Endometrium (tissue), 2 donors: ENCODE data around the gene LYPLAL1.
"Not testable (repeated sequence)": the region's sequence is repeated elsewhere in the genome, so short reads cannot be mapped to it uniquely, and the experiment has no call there.

ENCODE experiments used
- FAIRE-seq: peaks from 2 replicates; lab custom pipeline; 2012; peaks lifted over from hg19 to GRCh38; lab: Jason Lieb, UNC
- donor health status: control.
- donor health status: control.

LYPLAL1 gene

DNA sequence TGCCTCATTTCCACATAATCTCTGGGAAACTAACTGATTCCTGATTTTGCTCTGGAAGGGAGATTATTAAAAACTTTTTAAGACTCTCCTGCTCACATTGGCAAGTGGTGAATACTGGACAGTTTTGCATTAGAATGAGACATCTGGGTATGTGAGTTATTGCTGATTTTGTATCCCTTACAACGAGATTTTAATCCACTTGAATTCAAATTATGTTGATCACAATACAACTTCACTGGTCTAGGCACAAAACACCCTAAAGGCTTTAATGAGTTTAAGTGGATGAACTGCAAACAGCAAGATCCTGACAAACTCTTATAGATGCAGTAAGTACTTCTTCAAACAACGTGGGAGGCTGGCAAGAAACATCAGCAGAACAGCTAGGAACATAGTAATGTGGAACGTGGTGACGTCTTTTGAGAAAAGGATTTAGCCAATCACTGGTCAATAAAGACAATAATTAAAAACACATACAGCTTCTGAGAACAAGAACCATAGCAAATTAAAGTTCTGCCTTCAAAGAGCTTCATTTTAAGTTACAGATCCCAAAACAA is 10.2 kb upstream of the LYPLAL1 start:
- no peak for FAIRE-seq

GRCh38 chr1:219171192-219171935 is 2.3 kb upstream of the LYPLAL1 start:
- peak; percentile 33 for FAIRE-seq

- no peak for FAIRE-seq
These were observed 857 bp upstream of the LYPLAL1 start for GRCh38 chr1:219172821-219173220.

GRCh38 chr1:219173434-219173757 is 282 bp upstream of the LYPLAL1 start:
- FAIRE-seq = no peak

GRCh38 chr1:219174460-219175211 is 958 bp downstream of the LYPLAL1 start:
- no peak for FAIRE-seq

DNA sequence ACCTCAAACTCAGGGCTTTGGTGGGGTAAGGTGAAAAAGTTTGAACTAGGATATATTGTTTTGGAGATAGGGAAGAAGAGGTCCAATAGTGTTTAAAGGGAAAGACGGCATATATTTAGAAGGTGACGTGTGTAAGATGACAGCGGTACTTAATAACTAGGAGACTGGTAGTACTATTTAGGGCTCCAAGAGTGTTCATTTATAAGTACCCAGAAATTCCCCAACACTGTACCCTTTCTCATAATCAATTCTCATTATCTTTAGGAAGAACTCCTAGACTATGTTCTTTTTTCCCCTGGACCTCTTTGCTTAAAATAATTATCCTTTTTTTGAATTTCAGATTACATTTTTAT is 1.5 kb downstream of the LYPLAL1 start:
- FAIRE-seq = no peak

GRCh38 chr1:219176168-219176567 is 2.5 kb downstream of the LYPLAL1 start:
- FAIRE-seq = no peak

DNA sequence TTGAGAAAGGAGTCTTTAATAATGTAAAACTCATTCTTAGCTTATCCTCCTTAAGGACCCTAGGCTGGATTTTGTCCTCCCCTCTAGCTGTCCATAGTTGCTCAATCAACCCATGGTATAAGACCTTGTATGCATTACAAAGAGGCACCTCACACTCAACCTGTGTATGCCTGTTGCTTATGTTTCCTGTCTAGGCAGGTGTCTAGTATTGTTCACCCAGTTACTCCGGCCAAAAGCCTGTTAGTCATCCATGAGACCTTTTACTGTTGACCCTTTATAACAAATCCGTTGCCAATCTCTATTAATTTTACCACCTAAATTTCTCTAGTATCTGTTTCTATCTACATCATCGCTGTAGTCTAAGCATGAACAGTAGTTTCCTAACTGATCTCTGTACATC is 3.7 kb downstream of the LYPLAL1 start:
- FAIRE-seq = no peak

GRCh38 chr1:219177940-219178339 is 4.3 kb downstream of the LYPLAL1 start:
- FAIRE-seq = no peak

- FAIRE-seq = no peak
These were observed 5.6 kb downstream of the LYPLAL1 start for GRCh38 chr1:219179293-219179692.

GRCh38 chr1:219184337-219184736 is 10.7 kb downstream of the LYPLAL1 start:
- no peak for FAIRE-seq

GRCh38 chr1:219185486-219186117 is 11.9 kb downstream of the LYPLAL1 start:
- no peak for FAIRE-seq

DNA sequence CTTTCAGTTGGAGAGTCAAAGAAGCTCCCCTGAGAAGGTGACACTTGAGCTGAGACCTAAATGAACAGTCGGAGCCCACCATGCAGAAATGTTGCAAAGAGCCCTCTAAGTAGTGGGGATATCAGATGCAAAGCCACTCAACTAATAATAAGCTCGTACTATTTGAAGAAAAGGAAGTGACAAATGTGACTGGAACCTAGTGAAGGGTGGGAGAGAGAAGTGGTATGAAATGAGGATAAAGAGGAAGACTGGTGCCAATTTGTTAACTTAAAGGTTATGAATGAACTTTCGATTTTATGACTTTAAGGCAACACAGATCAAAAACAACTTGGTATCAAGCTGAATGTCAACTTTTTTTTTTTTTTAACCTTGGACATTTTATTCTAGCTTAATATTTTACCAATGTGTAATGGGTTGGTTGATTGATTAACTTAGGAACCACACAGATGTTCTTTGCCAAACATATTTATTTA is 14.7 kb downstream of the LYPLAL1 start:
- FAIRE-seq = no peak

DNA sequence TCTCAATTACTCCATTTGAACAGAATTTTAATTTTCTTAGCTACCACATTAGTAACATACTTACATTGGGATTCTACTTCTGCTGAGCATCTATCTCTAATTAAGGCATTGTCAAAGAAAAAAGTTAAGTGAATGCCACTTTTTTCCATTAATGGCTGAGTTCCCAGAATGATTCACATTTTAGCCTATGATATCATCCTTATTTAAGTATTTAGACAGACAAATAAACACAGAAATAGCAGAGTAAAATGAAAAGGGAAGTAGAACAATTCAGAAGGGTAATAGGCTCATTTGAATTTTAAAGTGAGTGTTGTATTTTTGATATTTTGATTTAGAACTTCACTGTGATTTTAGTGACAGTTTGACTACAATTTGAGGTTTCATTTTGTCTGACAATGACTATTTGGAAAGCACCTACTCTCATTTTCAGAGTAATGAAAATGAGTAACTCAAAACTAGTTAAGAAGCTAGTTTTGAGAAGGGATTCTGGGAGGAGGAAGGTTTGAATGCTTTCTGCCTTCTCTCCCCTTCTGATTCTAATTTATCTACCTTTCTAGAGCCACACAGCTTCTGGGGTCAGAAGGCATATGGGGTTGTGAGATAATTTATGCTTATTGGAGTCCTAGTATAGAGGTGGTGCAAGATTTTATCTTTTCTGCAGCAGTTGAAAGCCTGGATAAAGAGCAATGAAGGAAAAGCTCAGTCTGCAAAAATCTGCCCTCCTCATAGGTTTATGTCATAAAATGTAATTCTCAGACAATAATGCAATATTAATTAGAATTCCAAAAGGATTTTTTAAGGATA is 15.5 kb downstream of the LYPLAL1 start:
- FAIRE-seq = peak; percentile 85

GRCh38 chr1:219189952-219190351 is 16.3 kb downstream of the LYPLAL1 start:
- no peak for FAIRE-seq

DNA sequence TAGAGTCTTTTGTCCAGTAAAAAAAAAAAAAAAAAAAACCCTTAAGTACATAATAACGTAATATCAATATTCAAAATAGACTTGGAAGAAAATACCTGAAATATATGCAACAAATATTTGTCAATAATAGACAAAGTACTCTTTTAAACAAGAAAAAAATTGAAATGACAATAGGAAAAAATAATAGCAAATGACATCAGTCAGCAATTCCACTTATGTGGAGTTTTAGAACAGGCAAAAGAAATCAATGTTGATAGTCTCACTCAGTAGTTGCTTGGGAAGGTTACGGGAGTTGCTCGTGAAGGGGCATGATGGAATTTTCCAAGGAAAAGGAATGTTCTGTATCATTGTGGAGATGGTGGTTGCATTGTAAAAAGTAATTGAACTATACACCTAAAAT is 16.9 kb downstream of the LYPLAL1 start:
- FAIRE-seq = no peak

DNA sequence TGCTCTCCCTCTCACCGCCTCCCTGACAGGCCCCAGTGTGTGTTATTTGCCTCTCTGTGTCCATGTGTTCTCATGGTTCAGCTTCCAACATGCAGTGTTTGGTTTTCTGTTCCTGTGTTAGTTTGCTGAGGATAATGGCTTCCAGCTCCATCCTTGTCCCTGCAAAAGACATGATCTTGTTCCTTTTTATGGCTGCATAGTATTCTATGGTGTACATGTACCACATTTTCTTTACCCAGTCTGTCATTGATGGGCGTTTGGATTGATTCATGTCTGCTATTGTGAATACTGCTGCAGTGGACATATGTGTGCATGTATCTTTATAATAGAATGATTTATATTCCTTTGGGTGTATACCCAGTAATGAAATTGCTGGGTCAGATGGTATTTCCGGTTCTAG is 22.2 kb downstream of the LYPLAL1 start:
- not testable (repeated sequence) for FAIRE-seq

- no peak for FAIRE-seq
These were observed 28.0 kb downstream of the LYPLAL1 start for GRCh38 chr1:219201656-219202055.

- no peak for FAIRE-seq
These were observed 28.9 kb downstream of the LYPLAL1 start for GRCh38 chr1:219202567-219202966.

DNA sequence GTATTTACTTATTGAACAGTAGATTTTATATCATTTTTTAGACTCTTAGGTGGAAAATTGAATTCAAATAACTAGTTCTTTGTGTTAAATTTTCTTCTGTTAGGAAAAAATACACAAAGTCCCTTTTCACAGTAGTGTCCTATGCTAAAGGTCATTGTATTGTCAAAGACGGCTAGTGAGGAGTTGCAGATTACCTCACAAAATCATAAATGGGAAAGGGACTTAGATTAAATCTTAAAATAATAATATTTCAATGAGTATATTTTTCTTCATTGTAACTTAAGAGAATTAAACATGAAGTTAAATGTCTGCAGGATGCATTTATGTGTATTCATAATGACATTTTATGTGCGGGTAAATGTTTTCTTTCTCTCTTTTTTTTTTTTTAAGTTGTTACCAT is 32.7 kb downstream of the LYPLAL1 start:
- FAIRE-seq = no peak

GRCh38 chr1:219209578-219209977 is 35.9 kb downstream of the LYPLAL1 start:
- FAIRE-seq = no peak

GRCh38 chr1:219210067-219210466 is 36.4 kb downstream of the LYPLAL1 start:
- FAIRE-seq = no peak
